Gastroesophageal sphincter (tissue), 4 donors: ENCODE results near the gene UBE2N. TPM values are rescaled to one million over a fixed set of nuclear protein-coding genes. Genes with fewer than 3 reads are reported as not detected.
"Not testable (repeated sequence)": the region's sequence is repeated elsewhere in the genome, so short reads cannot be mapped to it uniquely, and the experiment has no call there.

ENCODE experiments used
- ATAC-seq: fragments of 150-250 bp; one replicate; pipeline ENCODE4 v1.9.1; 2016; ENCODE audit warnings: mild to moderate bottlenecking, moderate library complexity
- H3K27ac ChIP-seq, 4 donors: fragments of 200-600 bp; sonication (generic) in 3 of 4; 1 replicate in 3 of 4; 2 replicates in 1 of 4; pipeline ENCODE4 v1.5.1; 2016 to 2019
- H3K27me3 ChIP-seq: fragments of 200-600 bp; sonication (generic); one replicate; pipeline ENCODE4 v1.5.1; 2019
- H3K36me3 ChIP-seq, 2 donors: fragments of 200-600 bp; sonication (generic); one replicate each; pipeline ENCODE4 v1.5.1; 2019; ENCODE audit warnings: control low read depth in 1 of 2
- H3K4me1 ChIP-seq, 3 donors: fragments of 200-600 bp; sonication (generic); 1 replicate in 2 of 3; 2 replicates in 1 of 3; pipeline ENCODE4 v1.5.1; 2016 to 2019; ENCODE audit warnings: control low read depth in 2 of 3
- H3K4me3 ChIP-seq, 2 donors: fragments of 200-600 bp; sonication (generic); one replicate each; pipeline ENCODE4 v1.5.1; 2019; ENCODE audit warnings: mild to moderate bottlenecking in 1 of 2, moderate library complexity in 1 of 2
- H3K9me3 ChIP-seq, 3 donors: fragments of 200-600 bp; sonication (generic); one replicate each; pipeline ENCODE4 v1.5.1; 2017 to 2019; ENCODE audit warnings: control low read depth in 2 of 3
- CTCF ChIP-seq, 4 experiments: fragments of 200-600 bp in 2 of 4; fragments of 450-650 bp in 2 of 4; sonication (generic) in 1 of 4; IDR thresholded peaks; one replicate each; pipeline ENCODE4 v1.5.1; 2017 to 2019; ENCODE audit warnings: antibody characterized with exemption in 4 of 4, mild to moderate bottlenecking in 2 of 4, moderate library complexity in 2 of 4
- EP300 ChIP-seq: sonication (generic); formaldehyde crosslinking; IDR thresholded peaks from one replicate; pipeline ENCODE4 v1.6.1; 2017; ENCODE audit warnings: antibody characterized with exemption, mild to moderate bottlenecking
- POLR2A ChIP-seq, 2 donors: fragments of 450-650 bp; IDR thresholded peaks; one replicate each; pipeline ENCODE4 v1.6.1; 2017; ENCODE audit warnings: antibody characterized with exemption in 2 of 2, mild to moderate bottlenecking in 2 of 2, moderate library complexity in 1 of 2
- POLR2AphosphoS5 ChIP-seq: sonication (generic); formaldehyde crosslinking; IDR thresholded peaks from one replicate; pipeline ENCODE4 v1.6.1; 2017; ENCODE audit warnings: antibody characterized with exemption
- WGBS, 2 donors: methylation state at CpG; one replicate each; pipeline ENCODE4 v1.1.5; 2018; ENCODE audit warnings: low coverage in 1 of 2; 5-methylcytosine and 5-hydroxymethylcytosine counted together
- total RNA-seq, 4 donors: library from RNA; depleted of rRNA; stranded (reverse); fragments of >200 nt; gene quantifications; one replicate each; pipeline ENCODE4 v1.1.0, GENCODE V29; 2016

Gene UBE2N
- total RNA-seq, 4 donors from 2014 or later, result 44.4 to 64.2 (median 53.4) TPM

GRCh38 chr12:93441081-93441616 lies 598 bp downstream of the UBE2N start:
- Histone ChIP-seq H3K4me1 (peaks cover 0 to 59% (median 11%) of the 10 kb centered on the region in 3 donors), H3K36me3 (no peaks in the 10 kb centered on the region), H3K9me3 (no peaks in the 10 kb centered on the region), H3K4me3 (peak overlapping the region; percentile 96 to 97), H3K27me3 (no peaks in the 10 kb centered on the region), H3K27ac (peak overlapping the region; percentile 89 to 98 (median 95))
- TF ChIP-seq POLR2A (IDR thresholded peaks at IDR 0.05), result no peak
- no peak for TF ChIP-seq EP300
- TF ChIP-seq CTCF (IDR thresholded peaks at IDR 0.05), result no peak
- TF ChIP-seq POLR2AphosphoS5, result no peak
- ATAC-seq, result no peak
- 0 to 1% methylated on average over 2 to 15 of the region's 55 CpGs for WGBS, 2 donors

DNA sequence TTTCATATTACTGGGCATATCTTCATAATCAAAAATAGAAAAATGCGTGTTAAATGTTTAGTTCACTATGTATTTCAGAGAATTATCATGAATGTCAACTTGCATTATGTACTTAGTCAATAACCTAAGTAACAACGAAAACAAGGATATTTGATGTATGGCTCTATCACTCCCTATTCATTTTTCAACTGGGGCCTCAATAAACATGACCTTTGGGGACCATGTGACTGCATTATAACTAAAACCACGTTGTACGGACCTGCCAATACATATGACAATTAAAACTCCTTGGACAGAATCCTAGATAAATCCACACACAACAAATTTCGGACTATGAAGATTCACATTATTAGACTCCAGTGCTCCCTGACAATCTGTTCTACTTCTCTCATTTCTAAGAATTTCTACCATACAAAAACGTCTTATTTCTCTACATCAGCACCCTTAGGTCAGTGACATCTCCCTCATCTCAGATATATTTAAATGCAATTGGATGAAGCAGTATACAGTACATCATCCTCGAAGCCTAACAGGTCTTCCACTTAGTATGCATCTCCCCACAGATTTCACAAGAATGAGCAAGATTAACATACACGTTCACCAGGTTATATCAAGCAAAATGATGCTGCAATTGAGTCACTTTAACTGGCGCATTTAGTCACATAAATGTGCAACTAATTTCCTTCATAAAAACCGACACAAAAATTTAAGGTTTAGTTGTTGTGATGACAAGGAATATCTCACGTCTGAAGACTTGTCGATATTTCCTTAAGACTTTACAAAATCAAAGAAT lies 1.5 kb downstream of the UBE2N start:
- WGBS, 2 donors, result 19 to 20% methylated on average over 12 of the region's 12 CpGs
- peaks cover 0 to 68% (median 11%) of the 10 kb centered on the region in 3 donors for H3K4me1 ChIP-seq
- H3K36me3 ChIP-seq, result no peaks in the 10 kb centered on the region
- no peaks in the 10 kb centered on the region for H3K9me3 ChIP-seq
- no peaks in the 10 kb centered on the region for H3K27me3 ChIP-seq
- H3K27ac ChIP-seq, result peak overlapping the region in 1 of 4 donors; percentile 96
- no peak for ATAC-seq
- peak overlapping the region; percentile 96 to 97 for H3K4me3 ChIP-seq
- TF ChIP-seq POLR2A (IDR thresholded peaks at IDR 0.05), result no peak
- no peak for TF ChIP-seq EP300
- TF ChIP-seq POLR2AphosphoS5, result no peak
- no peak for TF ChIP-seq CTCF (IDR thresholded peaks at IDR 0.05)

GRCh38 chr12:93438266-93439050 lies 3.3 kb downstream of the UBE2N start:
- no peak overlapping the region for H3K4me3 ChIP-seq
- no peak for ATAC-seq
- no peak overlapping the region for H3K27ac ChIP-seq
- no peaks in the 10 kb centered on the region for H3K27me3 ChIP-seq
- no peak for TF ChIP-seq POLR2AphosphoS5
- TF ChIP-seq CTCF (IDR thresholded peaks at IDR 0.05), result no peak
- no peak for TF ChIP-seq EP300
- TF ChIP-seq POLR2A (IDR thresholded peaks at IDR 0.05), result no peak
- H3K4me1 ChIP-seq, result peaks cover 3 to 86% (median 22%) of the 10 kb centered on the region in 3 donors
- 57 to 70% methylated on average over 3 of the region's 3 CpGs for WGBS, 2 donors
- H3K36me3 ChIP-seq, result no peaks in the 10 kb centered on the region
- no peaks in the 10 kb centered on the region for H3K9me3 ChIP-seq

GRCh38 chr12:93434256-93434865 lies 7.4 kb downstream of the UBE2N start:
- no peaks in the 10 kb centered on the region for H3K27me3 ChIP-seq

DNA sequence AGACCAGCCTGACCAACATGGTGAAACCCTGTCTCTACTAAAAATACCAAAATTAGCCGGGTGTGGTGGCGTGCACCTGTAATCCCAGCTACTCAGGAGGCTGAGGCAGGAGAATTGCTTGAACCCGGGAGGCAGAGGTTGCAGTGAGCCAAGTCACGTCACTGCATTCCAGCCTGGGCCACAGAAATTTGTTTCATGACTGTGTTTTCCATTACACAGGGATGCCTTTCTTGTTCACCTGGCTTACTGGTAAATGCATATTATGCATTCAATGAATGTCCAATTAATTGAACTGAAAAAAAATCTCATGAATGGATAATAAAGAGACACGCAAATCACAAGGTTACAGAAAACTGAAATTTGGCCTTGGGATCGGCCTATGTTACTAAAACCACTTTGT lies 9.7 kb downstream of the UBE2N start:
- H3K4me1 ChIP-seq, result peaks cover 3 to 94% (median 15%) of the 10 kb centered on the region in 3 donors
- ATAC-seq, H3K4me3 ChIP-seq, H3K36me3 ChIP-seq, H3K27me3 ChIP-seq, H3K9me3 ChIP-seq: not testable (repeated sequence)
- H3K27ac ChIP-seq, result peak overlapping the region in 3 of 4 donors; percentile 19 to 55 (median 40)
- 85% methylated on average over 6 of the region's 6 CpGs for WGBS, 2 donors

More at GRCh38 chr12:93434256-93434865, 7.4 kb downstream of the UBE2N start:
- Histone ChIP-seq H3K4me3 (peak overlapping the region; percentile 8 to 21), H3K4me1 (peaks cover 3 to 94% (median 19%) of the 10 kb centered on the region in 3 donors), H3K36me3 (no peaks in the 10 kb centered on the region), H3K9me3 (no peaks in the 10 kb centered on the region), H3K27ac (peak overlapping the region; percentile 60 to 74 (median 64))
- no peak for ATAC-seq
- no peak for TF ChIP-seq CTCF (IDR thresholded peaks at IDR 0.05)
- TF ChIP-seq EP300, result no peak
- TF ChIP-seq POLR2A (IDR thresholded peaks at IDR 0.05), result no peak
- no peak for TF ChIP-seq POLR2AphosphoS5
- 7 to 13% methylated on average over 5 of the region's 5 CpGs for WGBS, 2 donors
